HEK293 (cell line): ENCODE results near the gene BHLHE23.

Experiments
- CTCF ChIA-PET: fragments of 350-600 bp; formaldehyde crosslinking; extraction: SDS; loops from one replicate; lab custom pipeline; 2021; ENCODE audit warnings: antibody characterized with exemption; lab: Yijun Ruan, JAX
- POLR2A ChIA-PET: fragments of 300-600 bp; formaldehyde crosslinking; extraction: SDS; loops from one replicate; lab custom pipeline; 2020; ENCODE audit warnings: antibody characterized with exemption, inconsistent platforms; lab: Yijun Ruan, JAX
- H3K27ac ChIP-seq: fragments of 200-500 bp; sonication (Bioruptor generic); 2 replicates; pipeline ENCODE4 v1.5.1; 2014; ENCODE audit warnings: low read depth, low read length, control low read depth, inconsistent platforms; ENCODE audit errors: extremely low read depth
- H3K36me3 ChIP-seq, 2 experiments: fragments of 200-500 bp in 1 of 2; sonication (Bioruptor generic) in 1 of 2; 1 replicate in 1 of 2; 2 replicates in 1 of 2; pipeline ENCODE4 v1.5.1; 2014 to 2017; ENCODE audit warnings: inconsistent platforms in 2 of 2, low read length in 2 of 2; ENCODE audit not compliant: control insufficient read depth in 2 of 2, insufficient read depth in 1 of 2
- H3K4me1 ChIP-seq: fragments of 200-500 bp; sonication (Bioruptor generic); 2 replicates; pipeline ENCODE4 v1.5.1; 2014; ENCODE audit warnings: mild to moderate bottlenecking, low read length, inconsistent platforms; ENCODE audit not compliant: control insufficient read depth, insufficient read depth
- H3K4me3 ChIP-seq: 2 replicates; pipeline ENCODE4 v1.5.1; 2011; ENCODE audit warnings: low read depth, mild to moderate bottlenecking, control low read depth, low read length, moderate library complexity
- H3K9me3 ChIP-seq: fragments of 200-500 bp; sonication (Bioruptor generic); 2 replicates; pipeline ENCODE4 v1.5.1; 2014; ENCODE audit warnings: low read depth, low read length, inconsistent platforms; ENCODE audit not compliant: control insufficient read depth, insufficient read depth
- HOXC10 ChIP-seq: sonication (generic); formaldehyde crosslinking; IDR thresholded peaks from 2 replicates; pipeline ENCODE4 v1.8.1; 2023; ENCODE audit warnings: mild to moderate bottlenecking, missing genetic modification reagents
- HOXD13 ChIP-seq: sonication (generic); formaldehyde crosslinking; IDR thresholded peaks from 2 replicates; pipeline ENCODE4 v1.8.0; 2022; ENCODE audit warnings: missing genetic modification reagents, borderline replicate concordance
- OVOL3 ChIP-seq: fragments of 450-650 bp; formaldehyde crosslinking; IDR thresholded peaks from 2 replicates; pipeline ENCODE4 v1.5.1; 2016; ENCODE audit warnings: missing biosample characterization, missing genetic modification characterization
- ZBTB11 ChIP-seq: fragments of 450-650 bp; formaldehyde crosslinking; conservative IDR thresholded peaks from 2 replicates; pipeline ENCODE4 v1.5.1; 2016; ENCODE audit warnings: low read depth, missing biosample characterization, missing genetic modification characterization
- ZBTB7A ChIP-seq: fragments of 450-650 bp; formaldehyde crosslinking; IDR thresholded peaks from 2 replicates; pipeline ENCODE4 v1.5.1; 2016; ENCODE audit warnings: low read depth, missing biosample characterization, missing genetic modification characterization
- ZIC2 ChIP-seq: fragments of 450-650 bp; formaldehyde crosslinking; IDR thresholded peaks from 2 replicates; pipeline ENCODE4 v1.5.1; 2016; ENCODE audit warnings: missing biosample characterization, missing genetic modification characterization
- ZNF114 ChIP-seq: fragments of 450-650 bp; formaldehyde crosslinking; IDR thresholded peaks from 2 replicates; pipeline ENCODE4 v1.5.0; 2017; ENCODE audit warnings: missing biosample characterization, missing genetic modification characterization
- ZNF341 ChIP-seq: fragments of 450-650 bp; formaldehyde crosslinking; IDR thresholded peaks from 2 replicates; pipeline ENCODE4; 2016; ENCODE audit warnings: low read depth, missing biosample characterization, missing genetic modification characterization
- ZNF404 ChIP-seq: fragments of 450-650 bp; formaldehyde crosslinking; IDR thresholded peaks from 2 replicates; pipeline ENCODE4 v1.5.1; 2017; ENCODE audit warnings: missing biosample characterization, missing genetic modification characterization
- ZNF777 ChIP-seq: fragments of 450-650 bp; formaldehyde crosslinking; IDR thresholded peaks from 2 replicates; pipeline ENCODE4 v1.5.1; 2017; ENCODE audit warnings: missing biosample characterization, missing genetic modification characterization, borderline replicate concordance
- ZSCAN23 ChIP-seq: fragments of 450-650 bp; formaldehyde crosslinking; IDR thresholded peaks from 2 replicates; pipeline ENCODE4 v1.5.1; 2016; ENCODE audit warnings: missing biosample characterization, missing genetic modification characterization
- ZXDB ChIP-seq: fragments of 450-650 bp; formaldehyde crosslinking; IDR thresholded peaks from 2 replicates; pipeline ENCODE4 v1.5.1; 2016; ENCODE audit warnings: missing biosample characterization, missing genetic modification characterization
- TF ChIP-seq, protein P1 (sequence below): fragments of 450-650 bp; IDR thresholded peaks from 2 replicates; pipeline ENCODE4 v1.5.1; 2018; ENCODE audit warnings: missing biosample characterization, mild to moderate bottlenecking, missing genetic modification characterization
- TF ChIP-seq, protein P2 (sequence below): fragments of 450-650 bp; formaldehyde crosslinking; IDR thresholded peaks from 2 replicates; pipeline ENCODE4 v1.5.1; 2016; ENCODE audit warnings: missing biosample characterization, missing genetic modification characterization

Gene BHLHE23

DNA sequence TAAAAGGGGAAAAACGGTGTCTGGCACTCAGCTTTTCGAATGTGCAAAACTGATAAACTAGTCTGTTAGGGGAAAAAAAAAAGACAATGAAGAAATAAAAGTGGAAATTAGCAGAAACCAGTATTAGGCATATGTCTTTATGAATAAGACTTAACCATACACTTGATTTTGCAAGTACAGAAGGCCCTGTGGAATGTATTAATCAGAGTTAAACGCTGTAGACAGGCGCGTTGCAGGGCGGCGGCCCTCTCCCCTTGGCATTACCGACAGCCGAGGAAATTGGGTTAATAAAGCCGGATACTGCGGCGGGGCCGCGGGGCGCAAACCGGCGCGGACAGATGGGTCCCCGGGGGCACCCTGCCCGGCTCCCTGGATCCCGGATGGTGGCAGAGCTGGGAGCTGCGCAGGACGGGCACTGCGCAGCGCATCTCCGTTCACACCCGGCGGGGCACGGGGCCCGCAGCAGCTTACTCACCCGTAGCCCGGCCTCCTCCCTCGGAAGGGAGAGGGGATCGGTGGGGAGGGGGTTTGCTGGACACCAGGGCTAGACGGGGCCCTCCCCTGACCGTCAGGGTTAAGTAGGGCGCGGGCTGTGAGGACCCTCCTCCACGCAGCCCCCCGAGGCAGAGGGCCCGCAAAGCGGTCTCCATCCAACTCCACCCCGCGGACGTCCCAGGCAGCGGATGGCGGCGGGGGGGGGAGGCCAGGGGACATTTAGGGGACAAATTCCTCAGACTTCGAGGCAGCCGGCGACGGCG, 2.0 kb downstream of the BHLHE23 start:
- CTCF ChIA-PET = interaction anchor here (1.5 kb wide), 1 partner anchor 32 kb away, joined by 7 read pairs; no protein-coding TSS in a partner anchor
- no peaks in the 10 kb centered on the region for H3K36me3 ChIP-seq
- TF ChIP-seq ZNF404 (tag by site-specific recombination) (no peak), ZNF777 (tag by site-specific recombination) (no peak)
- TF ChIP-seq, all 188 proteins: peak for 0
- Histone ChIP-seq H3K27ac (no peak overlapping the region), H3K9me3 (no peaks in the 10 kb centered on the region), H3K4me3 (no peak overlapping the region), H3K4me1 (no peaks in the 10 kb centered on the region)
- POLR2A ChIA-PET = no interaction called here

- Histone ChIP-seq H3K4me3 (no peak overlapping the region), H3K27ac (no peak overlapping the region), H3K36me3 (no peaks in the 10 kb centered on the region)
- CTCF ChIA-PET = interaction anchor here (0.7 to 1.5 kb wide), 3 partner anchors 31 to 207 kb away, joined by 3 to 7 read pairs (median 3); partner anchors contain the start of gene MRGBP
- TF ChIP-seq ZIC2 (peak; percentile 61), ZNF341 (no peak)
- TF ChIP-seq, all 188 proteins: peak for 1
- POLR2A ChIA-PET = no interaction called here
- Histone ChIP-seq H3K4me1 (no peaks in the 10 kb centered on the region), H3K9me3 (no peaks in the 10 kb centered on the region)
These were observed 3.2 kb downstream of the BHLHE23 start for GRCh38 chr20:63003546-63003945.

- H3K9me3 ChIP-seq = no peaks in the 10 kb centered on the region
- H3K4me1 ChIP-seq = no peaks in the 10 kb centered on the region
- CTCF ChIA-PET = interaction anchor here (0.5 kb wide), 1 partner anchor 382 kb away, joined by 3 read pairs; no protein-coding TSS in a partner anchor
- POLR2A ChIA-PET = no interaction called here
- TF ChIP-seq ZBTB11 (tag by site-specific recombination) = no peak
- no peak for TF ChIP-seq ZBTB7A (tag by site-specific recombination)
- no peak for TF ChIP-seq ZNF114 (tag by site-specific recombination)
- TF ChIP-seq, protein P1, sequence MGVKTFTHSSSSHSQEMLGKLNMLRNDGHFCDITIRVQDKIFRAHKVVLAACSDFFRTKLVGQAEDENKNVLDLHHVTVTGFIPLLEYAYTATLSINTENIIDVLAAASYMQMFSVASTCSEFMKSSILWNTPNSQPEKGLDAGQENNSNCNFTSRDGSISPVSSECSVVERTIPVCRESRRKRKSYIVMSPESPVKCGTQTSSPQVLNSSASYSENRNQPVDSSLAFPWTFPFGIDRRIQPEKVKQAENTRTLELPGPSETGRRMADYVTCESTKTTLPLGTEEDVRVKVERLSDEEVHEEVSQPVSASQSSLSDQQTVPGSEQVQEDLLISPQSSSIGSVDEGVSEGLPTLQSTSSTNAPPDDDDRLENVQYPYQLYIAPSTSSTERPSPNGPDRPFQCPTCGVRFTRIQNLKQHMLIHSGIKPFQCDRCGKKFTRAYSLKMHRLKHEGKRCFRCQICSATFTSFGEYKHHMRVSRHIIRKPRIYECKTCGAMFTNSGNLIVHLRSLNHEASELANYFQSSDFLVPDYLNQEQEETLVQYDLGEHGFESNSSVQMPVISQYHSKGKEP (tag by site-specific recombination) = no peak
- TF ChIP-seq, protein P2, sequence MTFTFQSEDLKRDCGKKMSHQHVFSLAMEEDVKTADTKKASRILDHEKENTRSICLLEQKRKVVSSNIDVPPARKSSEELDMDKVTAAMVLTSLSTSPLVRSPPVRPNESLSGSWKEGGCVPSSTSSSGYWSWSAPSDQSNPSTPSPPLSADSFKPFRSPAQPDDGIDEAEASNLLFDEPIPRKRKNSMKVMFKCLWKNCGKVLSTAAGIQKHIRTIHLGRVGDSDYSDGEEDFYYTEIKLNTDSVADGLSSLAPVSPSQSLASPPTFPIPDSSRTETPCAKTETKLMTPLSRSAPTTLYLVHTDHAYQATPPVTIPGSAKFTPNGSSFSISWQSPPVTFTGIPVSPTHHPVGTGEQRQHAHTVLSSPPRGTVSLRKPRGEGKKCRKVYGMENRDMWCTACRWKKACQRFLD (tag by site-specific recombination) = no peak
- TF ChIP-seq ZXDB = no peak
- TF ChIP-seq OVOL3 (tag by site-specific recombination) = no peak
- no peak for TF ChIP-seq HOXC10 (CRISPR knock-in tag)
- no peak for TF ChIP-seq ZSCAN23 (tag by site-specific recombination)
- TF ChIP-seq HOXD13 (CRISPR knock-in tag) = no peak
- H3K36me3 ChIP-seq = no peaks in the 10 kb centered on the region
- H3K4me3 ChIP-seq = no peak overlapping the region
- no peak overlapping the region for H3K27ac ChIP-seq
These were observed 4.3 kb downstream of the BHLHE23 start for GRCh38 chr20:63002511-63002910.
